ENCODE data around the gene ABHD18.
"Not testable (repeated sequence)": the region's sequence is repeated elsewhere in the genome, so short reads cannot be mapped to it uniquely, and the experiment has no call there.

Gene ABHD18

GRCh38 chr4:127930175-127930574 is 35.0 kb upstream of the ABHD18 start:
- no peak overlapping the region for H3K4me3 ChIP-seq (ENCODE audit: low read depth, low read length)
- no peaks in the 10 kb centered on the region for H3K9me3 ChIP-seq
- no peak for TF ChIP-seq CTCF (IDR thresholded peaks at IDR 0.05; ENCODE audit: low read depth, low read length)
- H3K27me3 ChIP-seq = no peaks in the 10 kb centered on the region
- DNase-seq = no peak
- H3K4me1 ChIP-seq = no peaks in the 10 kb centered on the region
- no peaks in the 10 kb centered on the region; the same call in 1 of the 2 replicates for H3K36me3 ChIP-seq

- not testable (repeated sequence) for H3K9me3 ChIP-seq; H3K4me1 ChIP-seq; H3K4me3 ChIP-seq (ENCODE audit: low read depth, low read length); DNase-seq; H3K27me3 ChIP-seq; H3K36me3 ChIP-seq
Observed at GRCh38 chr4:127931836-127932235, 33.4 kb upstream of the ABHD18 start.

GRCh38 chr4:127936974-127937373 is 28.2 kb upstream of the ABHD18 start:
- H3K4me1 ChIP-seq = no peaks in the 10 kb centered on the region
- TF ChIP-seq CTCF (IDR thresholded peaks at IDR 0.05; ENCODE audit: low read depth, low read length) = no peak
- no peaks in the 10 kb centered on the region for H3K27me3 ChIP-seq
- no peak for DNase-seq
- no peaks in the 10 kb centered on the region for H3K36me3 ChIP-seq
- H3K9me3 ChIP-seq = no peaks in the 10 kb centered on the region
- H3K4me3 ChIP-seq (ENCODE audit: low read depth, low read length) = no peak overlapping the region

- Histone ChIP-seq H3K4me1 (no peaks in the 10 kb centered on the region; the same call in 1 of the 2 replicates), H3K36me3 (no peaks in the 10 kb centered on the region; the same call in 1 of the 2 replicates), H3K4me3 (ENCODE audit: low read depth, low read length) (no peak overlapping the region), H3K9me3 (no peaks in the 10 kb centered on the region), H3K27me3 (no peaks in the 10 kb centered on the region)
- TF ChIP-seq CTCF (IDR thresholded peaks at IDR 0.05; ENCODE audit: low read depth, low read length) = no peak
- no peak for DNase-seq
Observed at GRCh38 chr4:127957105-127957504, 8.1 kb upstream of the ABHD18 start.

GRCh38 chr4:127959794-127960193 is 5.4 kb upstream of the ABHD18 start:
- H3K27me3 ChIP-seq = no peaks in the 10 kb centered on the region
- H3K36me3 ChIP-seq = no peaks in the 10 kb centered on the region; the same call in 1 of the 2 replicates
- H3K9me3 ChIP-seq = no peaks in the 10 kb centered on the region
- H3K4me3 ChIP-seq (ENCODE audit: low read depth, low read length) = no peak overlapping the region
- TF ChIP-seq CTCF (IDR thresholded peaks at IDR 0.05; ENCODE audit: low read depth, low read length) = no peak
- DNase-seq = no peak
- H3K4me1 ChIP-seq = no peaks in the 10 kb centered on the region; the same call in 1 of the 2 replicates

GRCh38 chr4:127963633-127964398 is 1.4 kb upstream of the ABHD18 start:
- H3K36me3 ChIP-seq, H3K9me3 ChIP-seq, H3K27me3 ChIP-seq, DNase-seq, H3K4me1 ChIP-seq: not testable (repeated sequence)
- peak overlapping the region; percentile 98 for H3K4me3 ChIP-seq (ENCODE audit: low read depth, low read length)

GRCh38 chr4:127964426-127965061 is 662 bp upstream of the ABHD18 start:
- H3K9me3 ChIP-seq, H3K4me1 ChIP-seq, H3K36me3 ChIP-seq, H3K27me3 ChIP-seq: not testable (repeated sequence)
- DNase-seq = peak; percentile 44
- peak overlapping the region; percentile 98 for H3K4me3 ChIP-seq (ENCODE audit: low read depth, low read length)
